Measurements from ENCODE around the gene UNC45B.
"Not testable (repeated sequence)": the region's sequence is repeated elsewhere in the genome, so short reads cannot be mapped to it uniquely, and the experiment has no call there.

Gene UNC45B

DNA sequence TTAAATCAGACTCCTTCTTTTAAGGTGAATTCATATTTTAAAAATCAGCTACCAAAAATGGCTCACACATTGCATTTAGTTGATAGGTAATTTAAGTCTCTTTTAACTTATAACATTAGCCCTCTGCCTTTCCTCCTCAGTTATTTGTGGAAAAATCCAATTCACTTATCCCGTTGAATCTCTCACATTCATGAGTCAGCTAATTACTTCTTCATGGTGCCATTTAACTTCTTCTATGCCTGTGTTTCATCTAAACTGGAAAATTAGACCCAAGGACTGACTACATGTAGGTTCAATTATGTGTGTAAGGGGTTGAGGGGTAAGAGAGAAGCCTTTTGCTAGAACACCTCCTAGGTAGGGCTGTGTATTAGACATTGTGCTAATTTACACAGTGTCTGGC lies 76.8 kb downstream of the UNC45B start:
- DNase-seq = no peak

DNA sequence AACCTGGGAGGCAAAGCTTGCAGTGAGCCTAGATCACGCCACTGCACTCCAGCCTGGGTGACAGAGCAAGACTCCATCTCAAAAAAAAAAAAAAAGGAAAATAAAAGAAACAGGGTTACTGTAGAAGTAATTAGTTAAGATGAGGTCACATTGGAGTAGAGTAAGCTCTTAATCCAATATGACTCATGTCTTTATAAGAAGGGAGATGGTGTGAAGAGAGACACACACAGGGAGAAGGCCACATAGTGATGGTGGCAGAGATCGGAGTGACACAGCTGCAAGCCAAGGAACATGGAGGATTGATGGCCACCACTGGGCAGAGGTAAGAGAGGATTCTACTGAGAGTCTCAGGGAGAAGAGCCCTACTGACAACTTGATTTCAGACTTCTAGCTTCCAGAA lies 79.9 kb downstream of the UNC45B start:
- DNase-seq = no peak

DNA sequence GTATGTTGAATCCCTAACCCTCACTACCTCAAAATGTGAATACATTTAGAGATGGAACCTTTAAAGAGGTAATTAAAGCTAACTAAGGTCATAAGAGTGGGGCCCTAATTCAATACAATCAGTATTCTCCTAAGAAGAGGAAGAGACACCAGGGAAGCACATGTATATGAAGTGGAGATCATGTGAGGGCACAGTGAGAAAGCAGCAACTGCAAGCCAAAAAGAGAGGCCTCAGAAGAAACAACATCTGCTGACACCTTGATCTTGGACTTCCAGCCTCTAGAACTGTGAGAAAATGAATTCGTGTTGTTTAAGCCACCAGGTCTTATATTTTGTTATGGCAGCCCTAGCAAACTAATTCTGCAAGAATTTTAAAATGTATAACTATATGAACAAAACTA lies 82.0 kb downstream of the UNC45B start:
- no peak for DNase-seq

DNA sequence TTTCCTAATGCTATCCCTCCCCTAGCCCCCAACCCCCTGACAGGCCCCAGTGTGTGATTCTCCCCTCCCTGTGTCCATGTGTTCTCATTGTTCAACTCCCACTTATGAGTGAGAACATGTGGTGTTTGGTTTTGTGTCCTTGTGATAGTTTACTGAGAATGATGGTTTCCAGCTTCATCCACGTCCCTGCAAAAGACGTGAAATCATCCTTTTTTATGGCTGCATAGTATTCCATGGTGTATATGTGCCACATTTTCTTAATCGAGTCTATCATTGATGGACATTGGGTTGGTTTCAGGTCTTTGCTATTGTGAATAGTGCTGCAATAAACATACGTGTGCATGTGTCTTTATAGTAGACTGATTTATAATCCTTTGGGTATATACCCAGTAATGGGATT lies 86.7 kb downstream of the UNC45B start:
- DNase-seq = not testable (repeated sequence)

DNA sequence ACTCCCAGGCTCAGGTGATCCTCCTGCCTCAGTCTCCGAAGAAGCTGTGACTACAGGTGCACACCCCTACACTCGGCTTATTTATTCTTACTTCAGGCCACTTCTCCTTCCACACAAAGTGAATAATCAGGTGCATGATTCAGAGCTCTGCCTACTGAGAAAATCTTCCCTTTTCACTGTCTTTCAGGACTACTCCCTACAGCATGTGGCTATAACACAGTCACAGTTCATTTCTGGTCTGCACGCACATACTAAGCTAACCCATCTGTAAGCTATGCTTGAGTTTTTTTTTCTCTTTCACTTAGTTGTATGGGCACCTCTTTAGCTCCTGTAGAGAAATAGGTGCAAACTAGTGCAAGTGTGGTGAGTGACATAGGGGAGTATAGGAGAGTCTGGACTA lies 87.7 kb downstream of the UNC45B start:
- DNase-seq = no peak

DNA sequence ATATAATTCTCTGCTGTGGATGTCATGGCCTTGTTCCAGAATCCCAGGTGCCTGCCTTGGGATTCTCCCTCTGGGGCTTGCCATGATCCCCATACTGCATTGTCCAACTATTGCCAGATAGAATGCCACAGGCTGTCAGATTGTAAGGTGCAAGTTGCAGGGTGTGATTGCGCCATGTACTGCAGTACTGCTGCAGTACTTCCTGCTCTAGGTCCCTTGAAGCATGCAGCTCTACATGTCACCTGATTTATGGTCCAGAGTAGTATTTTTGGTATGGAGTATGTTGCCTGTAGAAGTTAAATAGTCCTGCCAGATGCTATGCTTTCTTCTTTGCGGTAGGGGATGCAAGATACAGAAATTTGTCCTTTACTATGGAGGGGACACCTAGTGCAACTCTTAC lies 88.3 kb downstream of the UNC45B start:
- peak in 1 of 2 experiments; percentile 16 for DNase-seq

DNA sequence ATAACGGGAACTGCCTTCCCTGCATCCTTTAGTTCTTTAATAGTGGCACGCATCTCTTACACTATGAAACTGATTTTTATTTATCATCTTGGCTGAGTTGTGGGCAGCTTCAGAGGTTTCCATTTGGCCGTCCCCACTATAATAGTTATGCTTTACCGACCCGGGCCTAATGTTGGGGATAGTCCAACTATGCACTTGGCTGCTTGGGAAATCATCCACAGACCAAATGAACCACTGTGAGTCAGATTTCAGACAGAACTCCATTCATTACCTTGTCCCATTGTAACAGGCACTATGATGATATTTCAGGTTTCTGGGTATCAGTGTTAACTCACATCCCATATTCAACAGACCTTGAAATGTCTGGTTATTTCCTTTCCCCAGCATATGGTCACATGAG lies 89.2 kb downstream of the UNC45B start:
- DNase-seq = no peak

DNA sequence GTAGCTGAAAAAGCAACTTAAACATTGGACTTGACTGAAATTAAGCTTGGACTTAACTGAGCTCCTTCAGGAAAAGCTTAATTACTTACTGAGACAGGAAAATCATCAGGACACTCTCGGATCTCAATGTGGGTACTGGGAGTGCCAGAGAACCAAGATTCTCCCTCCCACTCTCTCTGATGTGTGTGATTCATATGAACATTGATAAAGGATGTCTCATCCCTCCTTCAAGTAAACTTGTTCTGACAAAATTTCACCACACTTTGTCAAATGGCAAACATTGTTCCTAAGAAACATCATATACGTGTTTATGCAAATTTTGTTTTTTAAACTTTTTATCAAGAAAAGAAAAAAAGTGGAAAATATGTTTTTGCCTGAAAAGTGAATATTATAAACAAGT lies 91.2 kb downstream of the UNC45B start:
- no peak for DNase-seq
